Cortex of kidney (tissue), 1 donor: ENCODE results near the gene FBXL12.
"Not testable (repeated sequence)": the region's sequence is repeated elsewhere in the genome, so short reads cannot be mapped to it uniquely, and the experiment has no call there.

ENCODE experiments used
- DNase-seq: peaks from one replicate; lab custom pipeline; 2025; lab: John Stamatoyannopoulos, UW

Gene FBXL12

GRCh38 chr19:9839415-9839814, 20.5 kb upstream of the FBXL12 start:
- DNase-seq = no peak

GRCh38 chr19:9838324-9838723, 19.4 kb upstream of the FBXL12 start:
- no peak for DNase-seq

GRCh38 chr19:9836021-9836420, 17.1 kb upstream of the FBXL12 start:
- DNase-seq = no peak

- no peak for DNase-seq
Observed at GRCh38 chr19:9835507-9835949, 16.6 kb upstream of the FBXL12 start.

- peak; percentile 80 for DNase-seq
Observed at GRCh38 chr19:9834726-9835506, 16.0 kb upstream of the FBXL12 start, which contains the start of gene PIN1. TSS of gene PIN1 (plus strand) at chr19:9835318. CDS start at chr19:9835345, 27 bp downstream.

- DNase-seq = no peak
Observed at GRCh38 chr19:9834307-9834725, 15.4 kb upstream of the FBXL12 start.

- DNase-seq = no peak
Observed at GRCh38 chr19:9828551-9829063, 9.7 kb upstream of the FBXL12 start.

GRCh38 chr19:9827289-9828238, 8.7 kb upstream of the FBXL12 start, which contains the start of gene UBL5:
TSS of gene UBL5 (plus strand) at chr19:9827918. CDS start at chr19:9828338, 420 bp downstream.
- DNase-seq = no peak

- DNase-seq = no peak
Observed at GRCh38 chr19:9823816-9824215, 4.9 kb upstream of the FBXL12 start.

GRCh38 chr19:9820034-9820433, 1.2 kb upstream of the FBXL12 start:
- not testable (repeated sequence) for DNase-seq

- DNase-seq = no peak
Observed at GRCh38 chr19:9819596-9819909, 674 bp upstream of the FBXL12 start.

- DNase-seq = no peak
Observed at GRCh38 chr19:9818175-9818733, 625 bp downstream of the FBXL12 start.

GRCh38 chr19:9811139-9811538, 7.7 kb downstream of the FBXL12 start:
- no peak for DNase-seq

- no peak for DNase-seq
Observed at GRCh38 chr19:9808855-9809824, 9.7 kb downstream of the FBXL12 start.

GRCh38 chr19:9806803-9807202, 12.1 kb downstream of the FBXL12 start:
- DNase-seq = no peak

GRCh38 chr19:9801976-9802375, 16.9 kb downstream of the FBXL12 start:
- no peak for DNase-seq

GRCh38 chr19:9799162-9799561, 19.7 kb downstream of the FBXL12 start:
- DNase-seq = no peak

- DNase-seq = no peak
Observed at GRCh38 chr19:9797871-9798270, 21.0 kb downstream of the FBXL12 start.

- no peak for DNase-seq
Observed at GRCh38 chr19:9796113-9796773, 22.6 kb downstream of the FBXL12 start.

- no peak for DNase-seq
Observed at GRCh38 chr19:9793071-9793591, 25.7 kb downstream of the FBXL12 start.
